Astrocyte of the spinal cord (primary cell): ENCODE data around the gene DOK3.
A peak's percentile ranks its signal among the peaks of the same experiment; 100 is the strongest.
"Not testable (repeated sequence)": the region's sequence is repeated elsewhere in the genome, so short reads cannot be mapped to it uniquely, and the experiment has no call there.

ENCODE experiments used
- DNase-seq: peaks from one replicate; pipeline ENCODE4 v3.0.0; 2011; ENCODE audit warnings: low read depth, low spot score
- H3K4me3 ChIP-seq: 2 replicates; pipeline ENCODE4 v1.5.1; 2011; ENCODE audit warnings: low read depth, mild to moderate bottlenecking, low read length, moderate library complexity
- CTCF ChIP-seq: IDR thresholded peaks from 2 replicates; pipeline ENCODE4 v1.5.1; 2012; ENCODE audit warnings: low read depth, mild to moderate bottlenecking, low read length, inconsistent platforms
- in situ Hi-C: cut with HindIII; loops from 2 replicates; pipeline ENCODE4 v1.10.0; 2017; ENCODE audit warnings: low sequenced_read_pairs

The DOK3 gene

GRCh38 chr5:177489119-177489716 is 20.4 kb downstream of the DOK3 start:
- in situ Hi-C loops, result no loop called here
- peak; percentile 25 for TF ChIP-seq CTCF
- H3K4me3 ChIP-seq, result no peak overlapping the region
- no peak for DNase-seq

DNA sequence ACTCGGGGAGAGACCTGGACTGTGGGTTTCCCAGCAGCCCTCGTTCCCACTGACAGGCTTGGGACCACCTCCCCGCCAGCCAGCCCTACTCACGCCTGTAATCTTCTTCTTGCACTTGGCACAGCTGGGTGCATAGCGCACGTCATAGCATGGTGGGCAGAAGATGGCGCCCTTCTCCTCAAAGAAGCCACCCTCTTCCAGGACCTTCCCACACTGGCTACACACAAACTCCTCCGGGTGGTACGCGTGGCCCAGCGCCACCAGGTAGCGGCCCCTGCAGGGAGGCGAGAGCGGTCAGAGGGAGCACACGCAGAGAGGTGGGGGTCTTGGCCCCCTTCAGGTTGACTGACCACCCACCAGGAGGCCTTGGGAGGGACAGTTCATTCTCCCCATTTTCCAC is 21.7 kb downstream of the DOK3 start:
- DNase-seq, result no peak
- in situ Hi-C loops, result no loop called here
- H3K4me3 ChIP-seq, result no peak overlapping the region
- no peak for TF ChIP-seq CTCF

GRCh38 chr5:177487144-177487543 is 22.5 kb downstream of the DOK3 start:
- in situ Hi-C loops, result no loop called here
- DNase-seq, result no peak
- H3K4me3 ChIP-seq, result no peak overlapping the region
- TF ChIP-seq CTCF, result no peak

DNA sequence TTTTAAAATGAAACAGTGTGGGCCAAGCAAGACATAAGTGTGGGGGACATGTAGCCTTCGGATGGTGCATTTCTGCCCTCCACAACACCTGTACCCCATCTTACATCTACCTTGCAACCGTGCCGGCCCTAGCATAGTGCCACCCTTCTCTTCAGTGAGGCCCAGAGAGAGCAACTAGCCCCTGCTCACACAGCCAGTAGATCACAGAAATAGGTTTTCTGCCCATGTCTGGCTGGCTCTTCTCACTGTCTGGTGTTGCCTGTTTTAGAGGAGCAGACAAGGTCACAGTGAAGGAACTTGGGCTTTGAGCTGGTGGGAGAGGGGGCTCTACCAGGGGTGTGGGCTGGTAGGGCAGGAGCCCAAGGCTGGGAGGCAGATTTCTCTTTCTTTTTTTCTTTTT is 23.4 kb downstream of the DOK3 start:
- no peak overlapping the region for H3K4me3 ChIP-seq
- in situ Hi-C loops, result no loop called here
- no peak for DNase-seq
- TF ChIP-seq CTCF, result no peak

DNA sequence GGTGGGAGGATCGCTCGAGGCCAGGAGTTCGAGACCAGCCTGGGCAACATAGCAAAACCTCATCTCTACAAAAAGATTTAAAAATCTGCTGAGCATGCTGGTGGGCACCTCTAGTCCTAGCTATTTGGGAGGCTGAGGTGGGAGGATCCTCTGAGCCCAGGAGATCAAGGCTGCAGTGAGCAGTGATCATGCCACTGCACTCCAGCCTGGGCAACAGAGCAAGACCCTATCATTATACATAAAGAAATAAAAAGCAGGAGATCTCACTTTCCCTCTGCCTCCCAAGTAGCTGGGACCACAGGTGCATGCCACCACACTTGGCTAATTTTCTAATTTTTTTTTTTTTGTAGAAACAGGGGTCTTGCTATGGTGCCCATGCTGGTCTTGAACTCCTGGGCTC is 23.9 kb downstream of the DOK3 start:
- DNase-seq, in situ Hi-C loops: not testable (repeated sequence)

DNA sequence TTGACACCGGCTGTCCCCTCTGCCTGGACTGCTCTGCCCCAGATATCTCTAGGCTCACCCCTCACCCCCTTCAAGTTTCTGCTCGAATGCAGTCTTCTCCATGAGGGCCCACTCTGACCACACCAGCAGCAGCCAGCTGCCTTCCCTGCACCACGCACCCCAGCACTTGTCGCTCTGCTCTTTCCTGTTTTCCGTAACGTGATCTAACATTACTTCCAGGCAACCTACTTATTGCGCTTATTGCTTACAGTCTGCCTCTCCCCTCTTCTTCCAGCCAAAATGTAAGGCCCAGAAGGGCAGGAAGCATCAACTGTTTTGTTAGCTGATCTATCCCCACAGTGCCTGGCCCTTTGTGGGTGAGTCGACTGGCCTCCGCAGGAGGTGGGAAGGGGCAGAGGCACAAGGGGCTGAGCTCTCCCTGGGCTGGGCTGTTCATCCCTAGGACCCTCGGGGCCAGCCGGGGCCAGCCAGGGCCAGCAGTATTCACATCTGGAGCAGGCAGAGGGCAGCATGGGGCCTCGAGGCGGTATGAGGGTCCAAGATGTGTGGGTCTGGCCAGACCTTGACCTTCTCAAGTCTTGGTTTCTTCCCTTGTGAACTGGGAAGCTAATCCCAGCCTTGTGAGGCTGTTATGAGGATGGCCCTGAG is 24.6 kb downstream of the DOK3 start:
- TF ChIP-seq CTCF, result no peak
- in situ Hi-C loops, result no loop called here
- no peak overlapping the region for H3K4me3 ChIP-seq
- peak; percentile 16 for DNase-seq

More for the DNA sequence above, 23.9 kb downstream of the DOK3 start:
- not testable (repeated sequence) for H3K4me3 ChIP-seq
